Keratinocyte (primary cell): Measurements from ENCODE around the gene LUC7L3. TPM values are rescaled to one million over a fixed set of nuclear protein-coding genes. Genes with fewer than 3 reads are reported as not detected.

Source experiments
- DNase-seq: peaks from one replicate; pipeline ENCODE4 v3.0.0-alpha.2; 2011; ENCODE audit warnings: low read depth, missing footprints, low spot score
- FAIRE-seq: peaks from 2 replicates; lab custom pipeline; 2011; peaks lifted over from hg19 to GRCh38; lab: Jason Lieb, UNC
- H2AFZ ChIP-seq: 2 replicates; pipeline ENCODE4 v1.6.0; 2012; ENCODE audit warnings: low read length, control low read depth, inconsistent platforms; ENCODE audit not compliant: control insufficient read depth
- H3K27ac ChIP-seq: 2 replicates; pipeline ENCODE4 v1.5.1; 2011; ENCODE audit warnings: low read length; ENCODE audit not compliant: control insufficient read depth, insufficient read depth
- H3K27me3 ChIP-seq: 3 replicates; pipeline ENCODE4 v1.6.0; 2011; ENCODE audit warnings: low read length; ENCODE audit not compliant: control insufficient read depth, insufficient read depth; ENCODE audit errors: extremely low read depth
- H3K36me3 ChIP-seq, 2 experiments: 2 replicates in 1 of 2; 3 replicates in 1 of 2; pipeline ENCODE4 v1.5.1; 2011; ENCODE audit warnings: low read length in 2 of 2, mild to moderate bottlenecking in 1 of 2; ENCODE audit not compliant: control insufficient read depth in 2 of 2, insufficient read depth in 2 of 2; ENCODE audit errors: extremely low read depth in 1 of 2
- H3K4me1 ChIP-seq: 3 replicates; pipeline ENCODE4 v1.5.1; 2011; ENCODE audit warnings: low read length; ENCODE audit not compliant: control insufficient read depth, insufficient read depth; ENCODE audit errors: extremely low read depth
- H3K4me2 ChIP-seq: 3 replicates; pipeline ENCODE4 v1.6.0; 2011; ENCODE audit warnings: low read depth, low read length; ENCODE audit not compliant: control insufficient read depth, insufficient read depth; ENCODE audit errors: extremely low read depth
- H3K4me3 ChIP-seq, 3 experiments: fragments of 200-600 bp in 1 of 3; sonication (generic) in 1 of 3; 2 replicates in 2 of 3; 3 replicates in 1 of 3; pipeline ENCODE4 v1.5.1; 2011 to 2016; ENCODE audit warnings: low read length in 3 of 3, mild to moderate bottlenecking in 3 of 3, control low read depth in 2 of 3, inconsistent platforms in 1 of 3, low read depth in 1 of 3, mixed read lengths in 1 of 3, mixed run types in 1 of 3, moderate library complexity in 1 of 3; ENCODE audit not compliant: control insufficient read depth in 2 of 3, insufficient read depth in 2 of 3; ENCODE audit errors: extremely low read depth in 1 of 3
- H3K79me2 ChIP-seq: 2 replicates; pipeline ENCODE4 v1.6.0; 2012; ENCODE audit warnings: low read length; ENCODE audit not compliant: control insufficient read depth, insufficient read depth
- H3K9ac ChIP-seq: 3 replicates; pipeline ENCODE4 v1.6.0; 2011; ENCODE audit warnings: low read length; ENCODE audit not compliant: control insufficient read depth, insufficient read depth; ENCODE audit errors: extremely low read depth
- H3K9me1 ChIP-seq: 3 replicates; pipeline ENCODE4 v1.6.0; 2011; ENCODE audit warnings: low read length; ENCODE audit not compliant: control insufficient read depth, insufficient read depth; ENCODE audit errors: extremely low read depth
- H3K9me3 ChIP-seq: 2 replicates; pipeline ENCODE4 v1.5.1; 2012; ENCODE audit warnings: low read depth, low read length; ENCODE audit not compliant: control insufficient read depth
- H4K20me1 ChIP-seq: 3 replicates; pipeline ENCODE4 v1.6.0; 2011; ENCODE audit warnings: low read length; ENCODE audit not compliant: control insufficient read depth, insufficient read depth; ENCODE audit errors: extremely low read depth
- CTCF ChIP-seq, 3 experiments: IDR thresholded peaks in 1 of 3; conservative IDR thresholded peaks in 1 of 3; optimal IDR thresholded peaks in 1 of 3; 2 replicates in 2 of 3; 3 replicates in 1 of 3; pipeline versions ENCODE3 to v1.5.1; 2011; ENCODE audit warnings: low read length in 3 of 3, mild to moderate bottlenecking in 3 of 3, moderate library complexity in 2 of 3, control low read depth in 1 of 3, inconsistent platforms in 1 of 3; ENCODE audit not compliant: insufficient read depth in 2 of 3; ENCODE audit errors: extremely low read depth in 1 of 3
- EZH2 ChIP-seq: IDR thresholded peaks from one replicate; pipeline ENCODE4 v1.6.1; 2012; ENCODE audit warnings: inconsistent platforms, mild to moderate bottlenecking, low read length, moderate library complexity
- dilution Hi-C: fragments of 300-500 bp; cut with MboI; formaldehyde crosslinking; loops from one replicate; pipeline ENCODE4 v1.7.0; 2020; ENCODE audit warnings: low sequenced_read_pairs; ENCODE audit not compliant: extremely low pct_ligation_motif_present
- polyA plus RNA-seq, 5 experiments: library from polyadenylated mRNA; depleted of rRNA in 3 of 5; stranded (reverse) in 3 of 5; stranded (forward) in 1 of 5; unstranded in 1 of 5; fragments of >200 nt; gene quantifications; 1 replicate in 1 of 5; 2 replicates in 3 of 5; 3 replicates in 1 of 5; pipeline versions ENCODE4 v1.2.1 to v1.2.3, GENCODE V29; 2011 to 2012; ENCODE audit warnings: missing spikeins in 2 of 5, low read depth in 1 of 5, low replicate concordance in 1 of 5

LUC7L3 gene
- polyA plus RNA-seq, 1 donor (not counting 4 experiments of a cell fraction or from before 2014, with no cell fraction given) = 92.4 TPM

GRCh38 chr17:50771991-50772785, 52.8 kb downstream of the LUC7L3 start:
- peaks cover 5% of the 10 kb centered on the region for H3K4me1 ChIP-seq
- FAIRE-seq (no peak), DNase-seq (no peak)
- no peak overlapping the region for H3K4me2 ChIP-seq
- dilution Hi-C loops = no loop called here
- H2AFZ ChIP-seq = no peak overlapping the region
- no peak overlapping the region for H3K27ac ChIP-seq
- H3K9ac ChIP-seq = no peak overlapping the region
- H3K36me3 ChIP-seq = no peaks in the 10 kb centered on the region
- H3K9me3 ChIP-seq = no peaks in the 10 kb centered on the region
- no peak overlapping the region for H3K4me3 ChIP-seq
- H4K20me1 ChIP-seq = no peaks in the 10 kb centered on the region
- no peaks in the 10 kb centered on the region for H3K9me1 ChIP-seq
- TF ChIP-seq EZH2 (no peak), CTCF (optimal IDR thresholded peaks at IDR 0.05 in 1 of 3, IDR thresholded peaks at IDR 0.05 in 1 of 3, conservative IDR thresholded peaks at IDR 0.05 in 1 of 3; ENCODE audit: extremely low read depth in 1 of 3, insufficient read depth in 2 of 3, low read length in 3 of 3) (no peak)
- H3K27me3 ChIP-seq = no peaks in the 10 kb centered on the region
- H3K79me2 ChIP-seq = no peaks in the 10 kb centered on the region

GRCh38 chr17:50774225-50774803, 54.9 kb downstream of the LUC7L3 start:
- TF ChIP-seq EZH2 (no peak), CTCF (optimal IDR thresholded peaks at IDR 0.05 in 1 of 3, IDR thresholded peaks at IDR 0.05 in 1 of 3, conservative IDR thresholded peaks at IDR 0.05 in 1 of 3; ENCODE audit: extremely low read depth in 1 of 3, insufficient read depth in 2 of 3, low read length in 3 of 3) (no peak)
- H3K9me3 ChIP-seq = no peaks in the 10 kb centered on the region
- no peak for DNase-seq

More at GRCh38 chr17:50774225-50774803, 54.9 kb downstream of the LUC7L3 start:
- H3K4me1 ChIP-seq = no peaks in the 10 kb centered on the region
- H2AFZ ChIP-seq = no peak overlapping the region
- H4K20me1 ChIP-seq = no peaks in the 10 kb centered on the region
- no peaks in the 10 kb centered on the region for H3K36me3 ChIP-seq
- dilution Hi-C loops = no loop called here
- H3K79me2 ChIP-seq = no peaks in the 10 kb centered on the region
- no peak overlapping the region for H3K4me2 ChIP-seq
- no peak overlapping the region for H3K4me3 ChIP-seq
- H3K9me1 ChIP-seq = no peaks in the 10 kb centered on the region
- H3K9ac ChIP-seq = no peak overlapping the region
- no peaks in the 10 kb centered on the region for H3K27me3 ChIP-seq
- no peak for FAIRE-seq
- H3K27ac ChIP-seq = no peak overlapping the region
